HEK293T (cell line): ENCODE measurements around the gene FFAR2.

ENCODE experiments used
- ARNT ChIP-seq: fragments of 450-650 bp; IDR thresholded peaks from 2 replicates; pipeline ENCODE4 v1.6.1; 2017; ENCODE audit warnings: mild to moderate bottlenecking
- FOXA1 ChIP-seq: fragments of 450-650 bp; IDR thresholded peaks from 2 replicates; pipeline ENCODE4 v1.6.1; 2016; ENCODE audit warnings: mild to moderate bottlenecking
- NFRKB ChIP-seq: fragments of 450-650 bp; IDR thresholded peaks from 2 replicates; pipeline ENCODE4 v1.6.1; 2016; ENCODE audit warnings: mild to moderate bottlenecking, moderate library complexity
- SUZ12 ChIP-seq: fragments of 450-650 bp; IDR thresholded peaks from 2 replicates; pipeline ENCODE4 v1.6.1; 2016; ENCODE audit warnings: mild to moderate bottlenecking

GRCh38 chr19:35430409-35431144 is 17.5 kb upstream of the FFAR2 start:
- TF ChIP-seq NFRKB (no peak), SUZ12 (no peak), ARNT (no peak), FOXA1 (no peak)
